ENCODE measurements around the gene ATP9B. TPM values are rescaled to one million over a fixed set of nuclear protein-coding genes. Genes with fewer than 3 reads are reported as not detected.
A peak's percentile ranks its signal among the peaks of the same experiment; 100 is the strongest.
"Not testable (repeated sequence)": the region's sequence is repeated elsewhere in the genome, so short reads cannot be mapped to it uniquely, and the experiment has no call there.

Gene ATP9B
- total RNA-seq, 1 donor from 2014 or later = 22.7 TPM

- H3K4me3 ChIP-seq (ENCODE audit: low read depth, low read length) = peak overlapping the region; percentile 66
- no peak for TF ChIP-seq CTCF (conservative IDR thresholded peaks at IDR 0.05; ENCODE audit: low read depth, low read length)
- no peak for DNase-seq (ENCODE audit: low read depth)
Observed at GRCh38 chr18:79070486-79070885, 1.3 kb downstream of the ATP9B start.

DNA sequence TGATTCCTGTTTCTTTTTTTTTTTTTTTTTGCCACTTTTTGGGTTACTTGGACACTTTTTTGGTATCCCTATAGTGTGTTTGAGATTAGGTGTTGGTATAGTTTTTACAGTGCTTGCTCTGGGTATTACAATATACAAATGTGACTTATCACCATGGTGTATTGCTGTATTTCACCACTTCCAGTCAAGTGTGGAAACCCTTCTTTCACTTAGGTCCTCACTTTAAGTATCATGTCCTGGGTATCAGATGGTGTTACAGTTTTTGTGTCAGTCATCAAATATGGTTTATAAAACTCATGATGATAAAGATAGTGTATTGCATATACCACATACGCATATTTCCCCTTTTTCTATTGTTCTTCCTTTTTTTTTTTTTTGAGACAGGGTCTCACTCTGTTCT, 1.8 kb downstream of the ATP9B start:
- DNase-seq (ENCODE audit: low read depth) = no peak
- no peak for TF ChIP-seq CTCF (conservative IDR thresholded peaks at IDR 0.05; ENCODE audit: low read depth, low read length)
- no peak overlapping the region for H3K4me3 ChIP-seq (ENCODE audit: low read depth, low read length)

GRCh38 chr18:79071503-79072210, 2.5 kb downstream of the ATP9B start:
- DNase-seq (ENCODE audit: low read depth) = no peak
- no peak overlapping the region for H3K4me3 ChIP-seq (ENCODE audit: low read depth, low read length)
- no peak for TF ChIP-seq CTCF (conservative IDR thresholded peaks at IDR 0.05; ENCODE audit: low read depth, low read length)

DNA sequence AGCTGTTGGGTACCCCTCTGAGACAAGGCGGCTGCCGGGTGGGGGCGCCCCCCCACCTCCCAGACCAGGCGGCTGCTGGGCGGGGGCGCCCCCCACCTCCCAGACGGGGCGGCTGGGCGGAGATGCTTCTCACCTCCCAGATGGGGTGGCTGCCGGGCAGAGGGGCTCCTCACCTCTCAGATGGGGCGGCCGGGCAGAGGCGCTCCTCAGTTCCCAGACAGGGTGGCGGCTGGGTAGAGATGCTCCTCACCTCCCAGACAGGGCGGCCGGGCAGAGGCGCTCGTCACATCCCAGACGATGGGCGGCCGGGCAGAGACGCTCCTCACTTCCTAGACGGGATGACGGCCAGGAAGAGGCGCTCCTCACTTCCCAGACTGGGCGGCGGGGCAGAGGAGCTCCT, 3.5 kb downstream of the ATP9B start:
- not testable (repeated sequence) for H3K4me3 ChIP-seq (ENCODE audit: low read depth, low read length); DNase-seq (ENCODE audit: low read depth)

- DNase-seq (ENCODE audit: low read depth) = no peak
- no peak for TF ChIP-seq CTCF (conservative IDR thresholded peaks at IDR 0.05; ENCODE audit: low read depth, low read length)
- H3K4me3 ChIP-seq (ENCODE audit: low read depth, low read length) = no peak overlapping the region
Observed at GRCh38 chr18:79077181-79077580, 8.0 kb downstream of the ATP9B start.

DNA sequence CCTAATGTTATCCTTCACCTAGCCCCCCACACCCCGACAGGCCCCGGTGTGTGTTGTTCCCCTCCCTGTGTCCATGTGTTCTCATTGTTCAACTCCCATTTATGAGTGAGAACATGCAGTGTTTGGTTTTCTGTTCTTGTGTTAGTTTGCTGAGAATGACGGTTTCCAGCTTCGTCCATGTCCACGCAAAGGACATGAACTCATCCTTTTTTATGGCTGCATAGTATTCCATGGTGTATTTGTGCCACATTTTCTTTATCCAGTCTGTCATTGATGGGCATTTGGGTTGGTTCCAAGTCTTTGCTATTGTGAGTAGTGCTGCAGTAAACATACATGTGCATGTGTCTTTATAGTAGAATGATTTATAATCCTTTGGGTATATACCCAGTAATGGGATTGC, 9.6 kb downstream of the ATP9B start:
- DNase-seq (ENCODE audit: low read depth); H3K4me3 ChIP-seq (ENCODE audit: low read depth, low read length): not testable (repeated sequence)

- TF ChIP-seq CTCF (conservative IDR thresholded peaks at IDR 0.05; ENCODE audit: low read depth, low read length) = no peak
- no peak overlapping the region for H3K4me3 ChIP-seq (ENCODE audit: low read depth, low read length)
- DNase-seq (ENCODE audit: low read depth) = no peak
Observed at GRCh38 chr18:79092874-79093273, 23.7 kb downstream of the ATP9B start.

- H3K4me3 ChIP-seq (ENCODE audit: low read depth, low read length) = no peak overlapping the region
- TF ChIP-seq CTCF (conservative IDR thresholded peaks at IDR 0.05; ENCODE audit: low read depth, low read length) = no peak
- DNase-seq (ENCODE audit: low read depth) = no peak
Observed at GRCh38 chr18:79093986-79094385, 24.8 kb downstream of the ATP9B start.
